Lower lobe of right lung (tissue), 2 donors: ENCODE measurements around the gene ZNF605. TPM values are rescaled to one million over a fixed set of nuclear protein-coding genes. Genes with fewer than 3 reads are reported as not detected.
"Not testable (repeated sequence)": the region's sequence is repeated elsewhere in the genome, so short reads cannot be mapped to it uniquely, and the experiment has no call there.

Source experiments
- ATAC-seq, 2 donors: fragments of 200-7000 bp; cut with Tn5 transposase; one replicate each; pipeline ENCODE4 v1.9.1; 2020 to 2022; ENCODE audit warnings: mild to moderate bottlenecking in 2 of 2, moderate library complexity in 2 of 2
- DNase-seq: peaks from one replicate; pipeline ENCODE4 v3.0.0-alpha.2; 2020
- H3K27ac ChIP-seq: fragments of 200-600 bp; one replicate; pipeline ENCODE4 v1.8.0; 2022
- H3K27me3 ChIP-seq: fragments of 200-600 bp; one replicate; pipeline ENCODE4 v1.8.0; 2022; ENCODE audit warnings: low read depth
- H3K36me3 ChIP-seq: fragments of 200-600 bp; one replicate; pipeline ENCODE4 v1.8.0; 2022; ENCODE audit warnings: mild to moderate bottlenecking
- H3K4me1 ChIP-seq: fragments of 200-600 bp; one replicate; pipeline ENCODE4 v1.8.0; 2022
- H3K4me3 ChIP-seq: fragments of 200-600 bp; one replicate; pipeline ENCODE4 v1.8.0; 2022; ENCODE audit warnings: mild to moderate bottlenecking
- H3K9me3 ChIP-seq: fragments of 200-600 bp; one replicate; pipeline ENCODE4 v1.8.0; 2022
- intact Hi-C: fragments of 100-400 bp; cut with DNase I; formaldehyde crosslinking; loops from one replicate; pipeline ENCODE4 v1.11.0; 2022
- long read RNA-seq: library from polyadenylated mRNA; unstranded; transcript quantifications from one replicate; pipeline ENCODE4 v2.0.0, GENCODE V29; 2021
- total RNA-seq: library from RNA; stranded (reverse); fragmentation: NEBNext Ultra II Directional; extraction: Animal tissue kit (Norgen Biotek cat#: 25700); gene quantifications from one replicate; pipeline ENCODE4 v1.2.1, GENCODE V29; 2021
- TF ChIP-seq, protein P1 (sequence below): fragments of 200-600 bp; IDR thresholded peaks from one replicate; pipeline ENCODE4 v1.8.0; 2022; ENCODE audit warnings: antibody characterized with exemption, mild to moderate bottlenecking
- donor health status: DM: no; HTN: yes; CAD: no; lungs with severe emphysema.

Gene ZNF605
- total RNA-seq = 13.3 TPM
- long read RNA-seq, partial matches to known transcripts = 0 of 9 reads
- long read RNA-seq, other reads (novel, unspliced or antisense) = 5 of 9 reads

DNA sequence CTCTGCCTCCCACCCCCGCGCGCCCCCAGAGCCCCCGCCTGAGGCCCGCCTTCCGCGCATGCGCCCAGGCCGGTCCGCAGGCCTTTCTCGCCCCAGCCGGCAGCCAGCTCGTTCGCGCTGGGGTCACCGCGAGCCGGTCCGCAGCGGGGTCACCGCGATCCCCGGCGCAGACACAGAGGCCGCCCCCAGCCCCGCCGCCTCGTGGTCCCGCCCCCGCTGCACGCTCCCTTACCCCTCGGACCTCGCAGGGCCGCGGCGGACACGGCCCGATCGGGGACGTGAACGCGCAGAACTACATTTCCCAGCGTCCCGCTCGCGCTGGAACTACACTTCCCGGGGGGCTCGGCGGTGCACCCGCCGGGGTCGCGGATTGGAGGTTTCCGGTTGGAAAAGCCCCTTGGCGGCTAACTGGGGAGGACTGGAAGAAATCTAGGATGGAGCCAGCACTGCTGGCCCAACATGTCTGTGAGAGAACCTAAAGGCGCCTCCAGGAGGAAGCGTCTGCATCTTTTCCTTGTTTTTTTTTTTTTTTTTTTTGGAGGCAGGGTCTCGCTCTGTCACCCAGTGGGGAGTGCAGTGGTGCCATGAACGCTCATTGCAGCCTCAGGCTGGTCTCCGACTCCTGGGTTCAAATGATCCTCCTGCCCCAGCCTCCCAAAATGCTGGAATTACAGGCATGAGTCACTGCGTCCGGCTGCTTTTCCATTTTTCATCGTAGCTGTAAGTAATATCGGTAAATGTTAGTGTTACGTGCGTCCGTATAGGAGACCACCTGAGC is at the start of gene ZNF605:
Gene ZNF605 (minus strand): TSS at position 296 of the 778 bp plus-strand sequence. CDS start 10,671 bp downstream, outside the sequence.
- Histone ChIP-seq H3K36me3 (no peaks in the 10 kb centered on the region), H3K27ac (peak within 1 kb of the TSS; percentile 94), H3K4me3 (peak within 1 kb of the TSS; percentile 88), H3K27me3 (no peaks in the 10 kb centered on the region), H3K9me3 (peaks cover 22% of the 10 kb centered on the region), H3K4me1 (peaks cover 21% of the 10 kb centered on the region)
- peak; percentile 95 to 98 for ATAC-seq
- intact Hi-C loops = no loop called here
- TF ChIP-seq, protein P1, sequence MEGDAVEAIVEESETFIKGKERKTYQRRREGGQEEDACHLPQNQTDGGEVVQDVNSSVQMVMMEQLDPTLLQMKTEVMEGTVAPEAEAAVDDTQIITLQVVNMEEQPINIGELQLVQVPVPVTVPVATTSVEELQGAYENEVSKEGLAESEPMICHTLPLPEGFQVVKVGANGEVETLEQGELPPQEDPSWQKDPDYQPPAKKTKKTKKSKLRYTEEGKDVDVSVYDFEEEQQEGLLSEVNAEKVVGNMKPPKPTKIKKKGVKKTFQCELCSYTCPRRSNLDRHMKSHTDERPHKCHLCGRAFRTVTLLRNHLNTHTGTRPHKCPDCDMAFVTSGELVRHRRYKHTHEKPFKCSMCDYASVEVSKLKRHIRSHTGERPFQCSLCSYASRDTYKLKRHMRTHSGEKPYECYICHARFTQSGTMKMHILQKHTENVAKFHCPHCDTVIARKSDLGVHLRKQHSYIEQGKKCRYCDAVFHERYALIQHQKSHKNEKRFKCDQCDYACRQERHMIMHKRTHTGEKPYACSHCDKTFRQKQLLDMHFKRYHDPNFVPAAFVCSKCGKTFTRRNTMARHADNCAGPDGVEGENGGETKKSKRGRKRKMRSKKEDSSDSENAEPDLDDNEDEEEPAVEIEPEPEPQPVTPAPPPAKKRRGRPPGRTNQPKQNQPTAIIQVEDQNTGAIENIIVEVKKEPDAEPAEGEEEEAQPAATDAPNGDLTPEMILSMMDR = no peak
- peak; percentile 92 for DNase-seq

DNA sequence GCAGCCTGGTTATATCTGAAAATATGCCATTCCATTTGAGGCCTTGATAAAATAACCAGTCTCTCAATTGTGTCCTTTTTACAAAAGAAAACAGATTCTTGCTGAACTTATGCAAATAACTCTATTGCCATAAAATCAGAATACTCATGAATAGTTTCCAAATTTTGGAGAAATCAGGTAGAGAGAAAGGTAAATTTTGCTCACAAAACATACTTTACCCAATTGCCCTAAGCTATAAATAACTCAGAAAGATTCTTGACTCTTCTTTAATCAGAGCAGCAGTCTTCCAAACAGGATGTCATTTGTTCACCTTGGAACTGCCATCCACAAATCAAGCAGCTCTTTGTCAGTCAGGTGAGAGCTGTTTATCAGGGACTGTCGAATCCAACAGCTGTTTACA is 42.6 kb upstream of the ZNF605 start:
- H3K36me3 ChIP-seq = no peaks in the 10 kb centered on the region

DNA sequence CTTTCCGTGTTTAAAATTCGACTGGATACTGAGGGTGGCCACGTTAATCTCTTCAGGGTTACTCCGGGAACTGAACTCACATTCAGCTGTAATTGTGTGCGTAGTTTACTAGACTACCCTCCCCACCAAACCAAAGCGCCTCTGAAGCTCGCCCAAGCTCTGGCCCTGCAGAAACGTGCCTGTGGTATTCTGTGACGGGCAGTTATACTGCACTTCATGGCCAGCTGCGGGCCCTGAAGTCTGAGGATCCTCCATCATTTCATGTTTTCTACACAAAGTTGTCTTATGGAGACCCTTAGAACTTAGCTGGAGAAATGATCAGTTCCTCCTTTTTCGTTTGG is 30.7 kb upstream of the ZNF605 start:
- DNase-seq (no peak), ATAC-seq (peak; percentile 6 to 11)
- peaks cover 19% of the 10 kb centered on the region for H3K4me1 ChIP-seq
- intact Hi-C loops = no loop called here
- peak overlapping the region; percentile 98 for H3K4me3 ChIP-seq
- H3K27me3 ChIP-seq = no peaks in the 10 kb centered on the region
- H3K36me3 ChIP-seq = no peaks in the 10 kb centered on the region
- peaks cover 36% of the 10 kb centered on the region for H3K9me3 ChIP-seq
- TF ChIP-seq, protein P1 = no peak
- H3K27ac ChIP-seq = peak overlapping the region; percentile 87

More for the DNA sequence above, 42.6 kb upstream of the ZNF605 start:
- Histone ChIP-seq H3K9me3 (peaks cover 99% of the 10 kb centered on the region), H3K27ac (no peak overlapping the region), H3K4me3 (no peak overlapping the region), H3K4me1 (no peaks in the 10 kb centered on the region), H3K27me3 (no peaks in the 10 kb centered on the region)
- DNase-seq = no peak
- TF ChIP-seq, protein P1 = no peak
- ATAC-seq = no peak
- intact Hi-C loops = no loop called here

DNA sequence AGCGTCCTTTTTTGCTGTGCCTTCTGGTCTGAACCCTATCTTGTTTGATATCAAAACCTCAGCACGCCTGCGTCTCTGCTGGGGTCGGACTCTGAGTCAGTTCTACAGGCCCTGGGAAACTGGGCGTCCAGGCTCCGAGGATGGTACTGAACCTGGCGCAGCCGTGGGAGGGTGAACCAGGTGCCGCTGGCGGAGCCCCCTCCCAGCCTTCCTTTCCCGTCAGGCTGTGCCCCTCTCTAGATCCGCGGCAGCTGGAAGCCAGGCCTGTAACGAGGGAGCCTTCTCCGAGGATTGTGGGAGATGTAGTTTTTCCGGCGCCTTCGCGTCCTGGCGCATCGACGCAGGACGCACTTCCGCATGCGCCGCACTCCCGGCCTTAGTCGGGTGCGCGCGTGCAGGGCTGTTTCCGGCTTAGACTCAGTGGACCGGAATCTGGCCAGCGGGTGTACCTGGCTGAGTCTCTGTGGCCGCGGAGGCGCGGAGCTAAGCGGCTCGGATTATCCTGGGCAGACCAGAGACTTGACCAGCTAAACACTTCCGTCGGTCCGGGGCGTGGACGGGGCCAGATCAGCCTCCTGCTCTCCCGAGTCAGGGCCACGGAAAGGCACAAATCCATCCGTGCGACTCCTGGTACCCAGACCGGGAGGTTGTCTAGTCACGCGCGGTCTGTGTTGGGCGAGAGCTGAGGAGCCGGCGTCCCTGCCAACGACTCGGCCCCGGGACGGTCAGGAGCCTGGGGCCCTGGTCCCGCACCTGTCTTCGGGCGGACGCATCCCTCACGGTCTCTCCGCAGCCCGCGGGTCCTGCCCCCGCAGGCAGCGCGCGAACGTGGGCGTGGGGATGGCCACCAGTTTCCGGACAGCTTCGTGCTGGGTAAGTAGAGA is 30.1 kb upstream of the ZNF605 start, which contains the start of gene ZNF26:
Gene ZNF26 (plus strand): TSS at position 367 of the 884 bp plus-strand sequence. CDS start 474 bp downstream, at position 841.
- TF ChIP-seq, protein P1 = no peak
- intact Hi-C loops = no loop called here
- Histone ChIP-seq H3K9me3 (peaks cover 30% of the 10 kb centered on the region), H3K27ac (peak within 1 kb of the TSS; percentile 87), H3K36me3 (no peaks in the 10 kb centered on the region), H3K4me1 (peaks cover 19% of the 10 kb centered on the region), H3K27me3 (no peaks in the 10 kb centered on the region), H3K4me3 (peak within 1 kb of the TSS; percentile 98)
- ATAC-seq (peak; percentile 99 to 100), DNase-seq (peak; percentile 94)

DNA sequence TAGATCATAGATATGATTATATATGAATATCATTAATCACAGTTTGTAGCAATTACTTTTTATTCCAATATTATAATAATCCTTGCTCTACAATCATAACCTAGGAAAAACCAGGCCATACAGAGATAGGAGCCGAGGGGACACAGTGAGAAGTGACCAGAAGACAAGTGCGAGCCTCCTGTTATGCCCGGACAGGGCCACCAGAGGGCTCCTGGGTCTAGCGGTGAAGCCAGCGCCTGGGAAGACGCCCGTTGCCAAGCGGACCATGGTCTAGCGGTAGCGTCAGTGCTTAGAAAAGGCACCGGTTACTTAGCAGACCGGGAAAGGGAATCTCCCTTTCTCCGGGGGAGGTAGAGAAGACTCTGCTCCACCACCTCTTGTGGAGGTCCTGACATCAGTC is 20.8 kb upstream of the ZNF605 start:
- TF ChIP-seq, protein P1 = peak; percentile 28
- peaks cover 14% of the 10 kb centered on the region for H3K9me3 ChIP-seq
- ATAC-seq, H3K4me3 ChIP-seq, H3K4me1 ChIP-seq, H3K27me3 ChIP-seq, intact Hi-C loops, H3K27ac ChIP-seq, DNase-seq, H3K36me3 ChIP-seq: not testable (repeated sequence)
